Stimulated activated naive CD8-positive, alpha-beta T cell treated with anti-CD3 and anti-CD28 coated beads, Interleukin-15, amount 100 ng/mL, for 72 hours (primary cell): ENCODE data around the gene TRIP4.
"Not testable (repeated sequence)": the region's sequence is repeated elsewhere in the genome, so short reads cannot be mapped to it uniquely, and the experiment has no call there.

Source experiments
- ATAC-seq: fragments of 150-1000 bp; cut with Tn5 transposase; 2 replicates; pipeline ENCODE4 v1.10.0; 2021; ENCODE audit warnings: mild to moderate bottlenecking, moderate library complexity
- DNase-seq, 2 donors: peaks; one replicate each; pipeline ENCODE4 v3.0.0; 2021 to 2022
- H3K27ac Mint-ChIP-seq, 2 donors: one replicate each; pipeline ENCODE4 v1.8.0; 2022; ENCODE audit warnings: mild to moderate bottlenecking in 2 of 2, mixed read lengths in 2 of 2, moderate library complexity in 2 of 2
- H3K27me3 Mint-ChIP-seq: one replicate; pipeline ENCODE4 v1.8.0; 2022; ENCODE audit warnings: mixed read lengths
- H3K4me1 Mint-ChIP-seq: one replicate; pipeline ENCODE4 v1.8.0; 2022; ENCODE audit warnings: mild to moderate bottlenecking, mixed read lengths
- H3K4me3 Mint-ChIP-seq, 2 donors: one replicate each; pipeline ENCODE4 v1.8.0; 2022; ENCODE audit warnings: mild to moderate bottlenecking in 2 of 2, mixed read lengths in 2 of 2, moderate library complexity in 1 of 2
- H3K9me3 Mint-ChIP-seq, 2 donors: one replicate each; pipeline ENCODE4 v1.8.0; 2022; ENCODE audit warnings: mixed read lengths in 2 of 2

Gene TRIP4

GRCh38 chr15:64369078-64369607, 18.5 kb upstream of the TRIP4 start:
- Mint-ChIP-seq H3K27ac (no peak overlapping the region), H3K27me3 (no peaks in the 10 kb centered on the region), H3K9me3 (no peaks in the 10 kb centered on the region), H3K4me3 (no peak overlapping the region), H3K4me1 (no peaks in the 10 kb centered on the region)
- ATAC-seq (no peak), DNase-seq (no peak)

DNA sequence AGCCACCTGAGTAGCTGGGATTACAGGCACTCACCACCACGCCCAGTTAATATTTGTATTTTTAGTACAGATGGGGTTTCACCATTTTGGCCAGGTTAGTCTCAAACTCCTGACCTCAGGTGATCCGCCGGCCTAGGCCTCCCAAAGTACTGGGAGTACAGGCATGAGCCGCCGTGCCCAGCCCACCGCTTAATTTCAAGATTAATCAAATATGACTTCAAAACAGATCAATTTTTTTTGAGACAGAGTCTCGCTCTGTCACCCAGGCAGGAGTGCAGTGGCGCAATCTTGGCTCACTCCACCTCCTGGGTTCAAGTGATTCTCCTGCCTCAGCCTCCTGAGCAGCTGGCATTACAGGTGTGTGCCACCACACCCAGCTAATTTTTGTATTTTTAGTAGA, 16.3 kb upstream of the TRIP4 start:
- H3K27ac Mint-ChIP-seq, H3K4me1 Mint-ChIP-seq, ATAC-seq, H3K27me3 Mint-ChIP-seq, H3K4me3 Mint-ChIP-seq, DNase-seq, H3K9me3 Mint-ChIP-seq: not testable (repeated sequence)

GRCh38 chr15:64373360-64373759, 14.3 kb upstream of the TRIP4 start:
- H3K27me3 Mint-ChIP-seq: no peaks in the 10 kb centered on the region
- peak overlapping the region in 1 of 2 donors; percentile 26 for H3K4me3 Mint-ChIP-seq
- no peaks in the 10 kb centered on the region for H3K9me3 Mint-ChIP-seq
- DNase-seq (no peak), ATAC-seq (no peak)
- peaks cover 5% of the 10 kb centered on the region for H3K4me1 Mint-ChIP-seq
- H3K27ac Mint-ChIP-seq: no peak overlapping the region

DNA sequence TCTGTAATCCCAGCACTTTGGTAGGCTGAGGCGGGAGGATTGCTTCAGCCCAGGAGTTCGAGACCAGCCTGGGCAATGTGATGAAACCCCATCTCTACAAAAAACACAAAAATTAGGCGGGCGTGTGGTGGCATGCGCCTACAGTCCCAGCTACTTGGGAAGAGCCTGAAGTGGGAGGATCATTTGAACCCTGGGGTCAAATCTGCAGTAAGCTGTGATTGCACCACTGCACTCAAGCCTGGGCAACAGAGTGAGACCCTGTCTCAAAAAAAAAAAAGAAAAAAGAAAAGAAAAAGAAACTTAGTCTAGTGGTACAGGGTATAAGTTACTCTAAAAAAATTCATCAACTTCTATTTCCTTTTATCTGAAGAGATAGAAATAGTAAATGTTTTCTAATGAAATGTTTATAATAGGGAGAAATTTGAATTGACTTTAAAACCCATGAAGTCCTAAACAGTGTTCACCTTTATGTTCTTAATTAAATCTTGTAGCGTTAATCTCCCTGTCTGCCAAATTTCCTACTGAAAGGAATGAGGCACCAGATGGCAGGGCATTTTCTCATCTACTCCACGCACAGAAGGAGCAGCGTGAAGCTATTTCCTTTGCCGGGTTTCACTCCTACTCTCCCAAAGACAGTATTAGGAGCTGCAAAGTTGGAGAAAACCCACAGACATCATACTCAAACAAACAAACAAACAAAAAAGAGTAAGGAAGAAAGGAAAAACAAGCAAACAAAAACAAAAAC, 8.2 kb upstream of the TRIP4 start:
- Mint-ChIP-seq H3K4me3 (peak overlapping the region; percentile 91 to 96), H3K27me3 (no peaks in the 10 kb centered on the region), H3K9me3 (no peaks in the 10 kb centered on the region), H3K27ac (no peak overlapping the region), H3K4me1 (peaks cover 35% of the 10 kb centered on the region)
- DNase-seq: no peak
- no peak for ATAC-seq

GRCh38 chr15:64380130-64380870, 7.3 kb upstream of the TRIP4 start:
- H3K4me3 Mint-ChIP-seq: peak overlapping the region; percentile 91 to 96
- H3K9me3 Mint-ChIP-seq, H3K27me3 Mint-ChIP-seq, DNase-seq, ATAC-seq: not testable (repeated sequence)
- peak overlapping the region; percentile 96 to 97 for H3K27ac Mint-ChIP-seq
- H3K4me1 Mint-ChIP-seq: peaks cover 35% of the 10 kb centered on the region

- H3K4me3 Mint-ChIP-seq: peak within 1 kb of the TSS; percentile 91 to 96
- peak within 1 kb of the TSS; percentile 96 to 97 for H3K27ac Mint-ChIP-seq
- peak; percentile 100 for ATAC-seq
- no peaks in the 10 kb centered on the region for H3K9me3 Mint-ChIP-seq
- no peaks in the 10 kb centered on the region for H3K27me3 Mint-ChIP-seq
- H3K4me1 Mint-ChIP-seq: peaks cover 35% of the 10 kb centered on the region
- peak; percentile 91 to 96 for DNase-seq
Measured at GRCh38 chr15:64381000-64381751, 6.5 kb upstream of the TRIP4 start, which contains the start of gene PCLAF. Gene PCLAF, minus strand, starts transcription at chr15:64381441. Its CDS starts 70 bp downstream, at chr15:64381371.

DNA sequence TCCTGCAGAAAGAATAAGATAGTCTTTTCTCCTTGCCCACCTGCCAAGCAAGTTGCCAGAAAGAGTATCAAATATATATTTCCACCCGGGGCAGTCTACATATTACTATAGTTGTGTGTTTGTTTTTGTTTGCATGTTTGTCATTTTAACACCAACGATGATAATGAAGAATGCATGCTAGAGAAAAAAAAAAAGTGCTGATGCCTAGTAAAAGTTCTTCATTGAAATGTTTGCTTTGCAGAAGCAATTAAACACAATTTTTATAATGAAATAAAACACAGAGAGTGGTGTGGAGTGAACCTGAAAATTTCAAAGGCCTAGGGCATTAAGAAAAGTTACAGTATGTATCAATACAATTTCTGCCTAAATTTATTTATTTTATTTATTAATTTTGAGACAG, 3.9 kb upstream of the TRIP4 start:
- DNase-seq (no peak), ATAC-seq (no peak)
- Mint-ChIP-seq H3K27ac (no peak overlapping the region), H3K27me3 (no peaks in the 10 kb centered on the region), H3K4me3 (no peak overlapping the region), H3K4me1 (peaks cover 41% of the 10 kb centered on the region), H3K9me3 (peaks cover 0 to 5% of the 10 kb centered on the region in 2 donors)

GRCh38 chr15:64386291-64386690, 1.3 kb upstream of the TRIP4 start:
- Mint-ChIP-seq H3K27me3 (no peaks in the 10 kb centered on the region), H3K27ac (no peak overlapping the region), H3K9me3 (peaks cover 0 to 5% of the 10 kb centered on the region in 2 donors), H3K4me1 (peaks cover 29% of the 10 kb centered on the region), H3K4me3 (peak overlapping the region in 1 of 2 donors; percentile 99)
- DNase-seq (no peak), ATAC-seq (no peak)

- Mint-ChIP-seq H3K27me3 (no peaks in the 10 kb centered on the region), H3K4me3 (peak overlapping the region; percentile 93 to 99), H3K9me3 (peaks cover 0 to 5% of the 10 kb centered on the region in 2 donors), H3K4me1 (peaks cover 18% of the 10 kb centered on the region), H3K27ac (peak overlapping the region in 1 of 2 donors; percentile 1)
- DNase-seq: no peak
- no peak for ATAC-seq
Measured at GRCh38 chr15:64389036-64389435, 1.4 kb downstream of the TRIP4 start.

GRCh38 chr15:64392471-64392870, 4.8 kb downstream of the TRIP4 start:
- not testable (repeated sequence) for H3K9me3 Mint-ChIP-seq, H3K27me3 Mint-ChIP-seq, ATAC-seq, DNase-seq, H3K4me3 Mint-ChIP-seq
- Mint-ChIP-seq H3K4me1 (peaks cover 25% of the 10 kb centered on the region), H3K27ac (peak overlapping the region in 1 of 2 donors; percentile 52)

- H3K9me3 Mint-ChIP-seq: no peaks in the 10 kb centered on the region
- peaks cover 7% of the 10 kb centered on the region for H3K4me1 Mint-ChIP-seq
- no peak overlapping the region for H3K4me3 Mint-ChIP-seq
- DNase-seq (no peak), ATAC-seq (no peak)
- peak overlapping the region in 1 of 2 donors; percentile 64 for H3K27ac Mint-ChIP-seq
- no peaks in the 10 kb centered on the region for H3K27me3 Mint-ChIP-seq
Measured at GRCh38 chr15:64396789-64397188, 9.2 kb downstream of the TRIP4 start.

DNA sequence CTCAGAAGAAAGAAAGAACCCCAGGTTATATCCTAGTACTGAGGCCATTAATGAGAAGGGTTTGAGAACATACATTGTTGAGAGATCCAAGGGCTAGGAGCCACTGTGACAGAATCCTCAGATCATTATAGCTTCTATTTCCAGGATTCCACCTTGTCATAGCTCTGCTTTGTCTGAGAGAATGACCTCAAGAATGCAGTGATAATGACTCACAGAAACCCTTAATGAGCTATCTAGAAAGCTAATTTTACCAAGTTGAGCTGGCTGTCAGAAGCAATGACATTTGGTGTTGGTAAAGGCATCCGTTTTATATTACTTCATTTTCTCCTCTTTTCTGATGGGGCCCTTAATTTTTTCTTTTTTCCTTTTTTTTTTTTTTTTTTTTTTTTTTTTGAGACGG, 10.9 kb downstream of the TRIP4 start:
- no peak for ATAC-seq
- H3K27me3 Mint-ChIP-seq: no peaks in the 10 kb centered on the region
- no peaks in the 10 kb centered on the region for H3K9me3 Mint-ChIP-seq

GRCh38 chr15:64400583-64400982, 12.9 kb downstream of the TRIP4 start:
- H3K4me1 Mint-ChIP-seq: peaks cover under 1% of the 10 kb centered on the region
- no peaks in the 10 kb centered on the region for H3K27me3 Mint-ChIP-seq
- no peaks in the 10 kb centered on the region for H3K9me3 Mint-ChIP-seq
- no peak for DNase-seq
- no peak overlapping the region for H3K27ac Mint-ChIP-seq
- no peak overlapping the region for H3K4me3 Mint-ChIP-seq
- ATAC-seq: no peak

More for the DNA sequence above, 10.9 kb downstream of the TRIP4 start:
- H3K27ac Mint-ChIP-seq: no peak overlapping the region
- DNase-seq: no peak
- H3K4me1 Mint-ChIP-seq: peaks cover 7% of the 10 kb centered on the region
- no peak overlapping the region for H3K4me3 Mint-ChIP-seq

DNA sequence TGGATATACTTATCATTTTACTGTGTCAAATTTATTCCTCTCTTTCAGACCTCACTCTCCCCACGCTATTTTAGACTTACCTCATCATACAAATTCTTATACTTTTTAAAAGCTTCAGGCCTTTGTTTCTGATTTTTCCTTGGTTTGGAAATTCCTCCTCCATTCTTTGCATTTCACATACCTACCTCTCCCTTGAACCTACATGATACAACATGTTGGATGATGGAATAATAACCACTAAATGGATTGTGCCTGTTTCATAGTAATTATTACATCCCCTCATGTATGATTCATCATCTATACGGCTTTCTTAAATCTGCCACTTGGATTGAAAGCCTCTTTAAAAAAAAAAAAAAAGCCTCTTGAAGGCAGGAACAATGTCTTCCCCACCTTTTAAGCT, 24.6 kb downstream of the TRIP4 start:
- Mint-ChIP-seq H3K4me3 (no peak overlapping the region), H3K27ac (no peak overlapping the region), H3K27me3 (no peaks in the 10 kb centered on the region), H3K4me1 (no peaks in the 10 kb centered on the region), H3K9me3 (no peaks in the 10 kb centered on the region)
- no peak for ATAC-seq
- DNase-seq: no peak

DNA sequence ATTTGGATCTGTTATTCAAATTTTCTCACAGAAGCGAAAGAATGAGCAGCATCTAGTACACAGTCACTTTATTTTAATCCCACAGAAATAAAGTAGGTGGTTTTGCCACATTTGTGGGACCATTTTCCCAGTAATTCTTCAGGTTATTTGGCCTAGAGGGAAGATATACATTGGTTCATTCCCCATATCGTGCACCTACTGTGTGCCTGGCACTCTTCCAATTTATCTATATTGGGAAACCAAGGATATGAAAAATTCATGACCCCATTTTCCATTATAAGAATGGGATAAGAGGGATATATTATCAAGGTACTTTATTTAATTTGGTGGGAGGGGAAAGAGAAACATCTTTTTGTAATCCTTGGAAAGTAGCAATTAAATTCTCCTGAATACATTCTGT, 35.1 kb downstream of the TRIP4 start:
- no peak overlapping the region for H3K27ac Mint-ChIP-seq

More for the DNA sequence above, 35.1 kb downstream of the TRIP4 start:
- ATAC-seq (no peak), DNase-seq (no peak)
- peaks cover 19% of the 10 kb centered on the region for H3K4me1 Mint-ChIP-seq
- no peak overlapping the region for H3K4me3 Mint-ChIP-seq
- no peaks in the 10 kb centered on the region for H3K27me3 Mint-ChIP-seq
- H3K9me3 Mint-ChIP-seq: no peaks in the 10 kb centered on the region
